Neural cell (in vitro differentiated cells): ENCODE data around the gene SPPL3. TPM values are rescaled to one million over a fixed set of nuclear protein-coding genes. Genes with fewer than 3 reads are reported as not detected.

ENCODE experiments used
- H2AFZ ChIP-seq: fragments of 200-600, 300-800 bp; sonication (generic), shearing (Covaris generic); 2 replicates; pipeline ENCODE4 v1.6.0; 2014; ENCODE audit warnings: low read depth, mild to moderate bottlenecking, antibody characterized with exemption, low read length, moderate library complexity
- H3F3A ChIP-seq: fragments of 200-600 bp; shearing (Covaris generic); 2 replicates; pipeline ENCODE4 v1.6.1; 2016; ENCODE audit warnings: mild to moderate bottlenecking, moderate library complexity, mixed read lengths, antibody characterized with exemption, low read length; ENCODE audit not compliant: insufficient read depth, poor library complexity, severe bottlenecking
- H3K27ac ChIP-seq: fragments of 200-600, 300-800 bp; sonication (generic), shearing (Covaris generic); 2 replicates; pipeline ENCODE4 v1.5.1; 2014; ENCODE audit warnings: mild to moderate bottlenecking, low read length, moderate library complexity
- H3K27me3 ChIP-seq: fragments of 300-800, 200-600 bp; sonication (generic), shearing (Covaris generic); 2 replicates; pipeline ENCODE4 v1.6.0; 2014; ENCODE audit warnings: mild to moderate bottlenecking, low read depth, low read length, moderate library complexity; ENCODE audit not compliant: insufficient read depth
- H3K36me3 ChIP-seq: fragments of 300-800, 200-600 bp; sonication (generic), shearing (Covaris generic); 2 replicates; pipeline ENCODE4 v1.5.1; 2014; ENCODE audit warnings: mild to moderate bottlenecking, antibody characterized with exemption, low read length, moderate library complexity; ENCODE audit not compliant: insufficient read depth
- H3K4me2 ChIP-seq: fragments of 300-800, 200-600 bp; sonication (generic), shearing (Covaris generic); 2 replicates; pipeline ENCODE4 v1.6.0; 2014; ENCODE audit warnings: mild to moderate bottlenecking, low read length
- H3K4me3 ChIP-seq: fragments of 300-800, 200-600 bp; sonication (generic), shearing (Covaris generic); 2 replicates; pipeline ENCODE4 v1.5.1; 2014; ENCODE audit warnings: mild to moderate bottlenecking, low read length, moderate library complexity
- H3K79me2 ChIP-seq: fragments of 200-600 bp; shearing (Covaris generic); replicated peaks from 2 replicates; pipeline ENCODE4 v1.6.0; 2014; ENCODE audit warnings: mild to moderate bottlenecking, low read length, moderate library complexity; ENCODE audit not compliant: insufficient read depth
- H3K9ac ChIP-seq: fragments of 300-800, 200-600 bp; sonication (generic), shearing (Covaris generic); 2 replicates; pipeline ENCODE4 v1.6.1; 2016; ENCODE audit warnings: mild to moderate bottlenecking, low read length, mixed read lengths
- H3K9me2 ChIP-seq: fragments of 200-600 bp; shearing (Covaris generic); 2 replicates; pipeline ENCODE4 v1.6.1; 2016; ENCODE audit warnings: mild to moderate bottlenecking, low read length, mixed read lengths; ENCODE audit not compliant: insufficient read depth
- H3K9me3 ChIP-seq: fragments of 200-600, 300-800 bp; sonication (generic), shearing (Covaris generic); 2 replicates; pipeline ENCODE4 v1.6.1; 2016; ENCODE audit warnings: mild to moderate bottlenecking, mixed run types, low read length, moderate library complexity, mixed read lengths
- H4K20me1 ChIP-seq: fragments of 200-600 bp; shearing (Covaris generic); 2 replicates; pipeline ENCODE4 v1.6.1; 2016; ENCODE audit warnings: mild to moderate bottlenecking, mixed run types; ENCODE audit not compliant: insufficient read depth
- CTCF ChIP-seq: fragments of 450-650 bp; IDR thresholded peaks from 2 replicates; pipeline ENCODE4 v1.5.1; 2014; ENCODE audit warnings: antibody characterized with exemption, mild to moderate bottlenecking, moderate library complexity; ENCODE audit not compliant: poor library complexity, severe bottlenecking
- EP300 ChIP-seq: fragments of 450-650 bp; conservative IDR thresholded peaks from 2 replicates; pipeline ENCODE4 v1.6.1; 2014; ENCODE audit warnings: antibody characterized with exemption, mild to moderate bottlenecking, moderate library complexity; ENCODE audit not compliant: poor library complexity, severe bottlenecking
- EZH2 ChIP-seq: fragments of 200-600, 300-800 bp; shearing (Covaris generic), sonication (generic); IDR thresholded peaks from 2 replicates; pipeline ENCODE4 v1.6.1; 2014; ENCODE audit warnings: antibody characterized with exemption, low read length, borderline replicate concordance, mild to moderate bottlenecking; ENCODE audit not compliant: insufficient read depth, poor library complexity, severe bottlenecking
- MXI1 ChIP-seq: fragments of 450-650 bp; conservative IDR thresholded peaks from 2 replicates; pipeline ENCODE4 v1.6.1; 2014; ENCODE audit warnings: antibody characterized with exemption, mild to moderate bottlenecking; ENCODE audit not compliant: poor library complexity, severe bottlenecking
- POLR2AphosphoS5 ChIP-seq: IDR thresholded peaks from 2 replicates; pipeline ENCODE4 v1.6.1; 2012
- SMC3 ChIP-seq: fragments of 450-650 bp; conservative IDR thresholded peaks from 2 replicates; pipeline ENCODE4 v1.6.1; 2014; ENCODE audit warnings: antibody characterized with exemption, mild to moderate bottlenecking, moderate library complexity; ENCODE audit not compliant: poor library complexity
- TAF1 ChIP-seq: IDR thresholded peaks from 2 replicates; pipeline ENCODE4 v1.6.1; 2012; ENCODE audit warnings: low read depth
- polyA plus RNA-seq: library from polyadenylated mRNA; depleted of rRNA; stranded (reverse); fragments of >200 nt; gene quantifications from 2 replicates; pipeline ENCODE4 v1.2.3, GENCODE V29; 2014
- TF ChIP-seq, protein P1 (sequence below): IDR thresholded peaks from 2 replicates; pipeline ENCODE4 v1.6.1; 2012; ENCODE audit warnings: borderline replicate concordance

The SPPL3 gene
- polyA plus RNA-seq, 1 donor from 2014 or later: 21.3 TPM

DNA sequence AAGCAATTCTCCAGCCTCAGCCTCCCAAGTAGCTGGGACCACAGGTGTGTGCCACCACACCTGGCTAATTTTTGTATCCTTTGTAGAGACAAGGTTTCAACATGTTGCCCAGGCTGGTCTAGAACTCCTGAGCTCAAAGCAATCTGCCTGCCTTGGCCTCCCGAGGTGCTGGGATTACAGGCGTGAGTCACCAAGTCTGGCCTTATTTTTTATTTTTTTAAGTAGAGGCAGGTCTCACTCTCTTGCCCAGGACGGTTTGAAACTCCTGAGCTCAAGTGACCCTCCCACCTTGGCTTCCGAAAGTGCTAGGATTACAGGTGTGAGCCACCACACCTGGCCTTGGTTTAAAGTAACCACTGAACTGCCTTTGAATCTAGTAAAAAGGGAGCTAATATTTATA is 56.8 kb downstream of the SPPL3 start:
- Histone ChIP-seq H3K9me3 (no peaks in the 10 kb centered on the region), H3K4me3 (no peak overlapping the region), H3K4me2 (no peak overlapping the region), H3K27me3 (no peaks in the 10 kb centered on the region), H3K27ac (no peak overlapping the region), H4K20me1 (no peaks in the 10 kb centered on the region), H3K9ac (no peak overlapping the region), H3K79me2 (peaks cover 3% of the 10 kb centered on the region), H2AFZ (no peak overlapping the region), H3K9me2 (no peaks in the 10 kb centered on the region), H3F3A (no peaks in the 10 kb centered on the region), H3K36me3 (no peaks in the 10 kb centered on the region)
- TF ChIP-seq, protein P1, sequence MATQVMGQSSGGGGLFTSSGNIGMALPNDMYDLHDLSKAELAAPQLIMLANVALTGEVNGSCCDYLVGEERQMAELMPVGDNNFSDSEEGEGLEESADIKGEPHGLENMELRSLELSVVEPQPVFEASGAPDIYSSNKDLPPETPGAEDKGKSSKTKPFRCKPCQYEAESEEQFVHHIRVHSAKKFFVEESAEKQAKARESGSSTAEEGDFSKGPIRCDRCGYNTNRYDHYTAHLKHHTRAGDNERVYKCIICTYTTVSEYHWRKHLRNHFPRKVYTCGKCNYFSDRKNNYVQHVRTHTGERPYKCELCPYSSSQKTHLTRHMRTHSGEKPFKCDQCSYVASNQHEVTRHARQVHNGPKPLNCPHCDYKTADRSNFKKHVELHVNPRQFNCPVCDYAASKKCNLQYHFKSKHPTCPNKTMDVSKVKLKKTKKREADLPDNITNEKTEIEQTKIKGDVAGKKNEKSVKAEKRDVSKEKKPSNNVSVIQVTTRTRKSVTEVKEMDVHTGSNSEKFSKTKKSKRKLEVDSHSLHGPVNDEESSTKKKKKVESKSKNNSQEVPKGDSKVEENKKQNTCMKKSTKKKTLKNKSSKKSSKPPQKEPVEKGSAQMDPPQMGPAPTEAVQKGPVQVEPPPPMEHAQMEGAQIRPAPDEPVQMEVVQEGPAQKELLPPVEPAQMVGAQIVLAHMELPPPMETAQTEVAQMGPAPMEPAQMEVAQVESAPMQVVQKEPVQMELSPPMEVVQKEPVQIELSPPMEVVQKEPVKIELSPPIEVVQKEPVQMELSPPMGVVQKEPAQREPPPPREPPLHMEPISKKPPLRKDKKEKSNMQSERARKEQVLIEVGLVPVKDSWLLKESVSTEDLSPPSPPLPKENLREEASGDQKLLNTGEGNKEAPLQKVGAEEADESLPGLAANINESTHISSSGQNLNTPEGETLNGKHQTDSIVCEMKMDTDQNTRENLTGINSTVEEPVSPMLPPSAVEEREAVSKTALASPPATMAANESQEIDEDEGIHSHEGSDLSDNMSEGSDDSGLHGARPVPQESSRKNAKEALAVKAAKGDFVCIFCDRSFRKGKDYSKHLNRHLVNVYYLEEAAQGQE: no peak
- no peak for TF ChIP-seq EZH2
- TF ChIP-seq POLR2AphosphoS5: no peak
- no peak for TF ChIP-seq MXI1
- TF ChIP-seq TAF1: no peak
- no peak for TF ChIP-seq EP300
- no peak for TF ChIP-seq CTCF

DNA sequence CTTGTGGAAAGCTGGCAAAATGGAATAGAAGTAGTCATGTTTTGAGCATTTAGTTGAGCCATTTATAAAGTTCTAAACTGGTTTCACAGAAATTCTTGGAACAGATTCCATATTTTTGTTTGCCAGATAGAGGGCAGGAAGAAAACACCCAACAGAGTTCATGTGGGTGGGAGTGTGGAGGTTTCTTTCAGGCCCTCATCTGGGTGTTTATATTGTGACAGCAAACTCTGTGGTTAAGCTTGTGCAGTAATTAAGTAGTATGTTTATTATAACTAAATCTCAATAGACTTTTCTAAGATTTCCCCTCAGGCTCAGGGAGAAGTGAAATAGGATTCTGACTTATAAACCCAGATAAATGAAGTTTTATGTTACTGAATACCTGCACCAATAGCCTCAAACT is 57.4 kb downstream of the SPPL3 start:
- Histone ChIP-seq H3K9ac (no peak overlapping the region), H3K4me2 (no peak overlapping the region), H3K27ac (no peak overlapping the region), H3K79me2 (no peaks in the 10 kb centered on the region), H3K27me3 (no peaks in the 10 kb centered on the region), H3F3A (no peaks in the 10 kb centered on the region), H3K4me3 (no peak overlapping the region), H4K20me1 (no peaks in the 10 kb centered on the region), H3K36me3 (no peaks in the 10 kb centered on the region), H3K9me2 (no peaks in the 10 kb centered on the region), H2AFZ (no peak overlapping the region), H3K9me3 (no peaks in the 10 kb centered on the region)
- no peak for TF ChIP-seq CTCF
- TF ChIP-seq, protein P1: no peak
- TF ChIP-seq MXI1: no peak
- TF ChIP-seq EP300: no peak
- no peak for TF ChIP-seq TAF1
- TF ChIP-seq POLR2AphosphoS5: no peak
- no peak for TF ChIP-seq EZH2
- TF ChIP-seq SMC3: no peak
